GM21737 (cell line): ENCODE measurements around the gene FRMD5.

ENCODE experiments used
- ATAC-seq: cut with Tn5 transposase; IDR thresholded peaks from one replicate; pipeline ENCODE4 v1.9.1; 2021; ENCODE audit warnings: mild to moderate bottlenecking, moderate library complexity; ENCODE audit not compliant: unreplicated experiment

The FRMD5 gene

GRCh38 chr15:44163370-44163769 is 31.7 kb downstream of the FRMD5 start:
- no peak for ATAC-seq

DNA sequence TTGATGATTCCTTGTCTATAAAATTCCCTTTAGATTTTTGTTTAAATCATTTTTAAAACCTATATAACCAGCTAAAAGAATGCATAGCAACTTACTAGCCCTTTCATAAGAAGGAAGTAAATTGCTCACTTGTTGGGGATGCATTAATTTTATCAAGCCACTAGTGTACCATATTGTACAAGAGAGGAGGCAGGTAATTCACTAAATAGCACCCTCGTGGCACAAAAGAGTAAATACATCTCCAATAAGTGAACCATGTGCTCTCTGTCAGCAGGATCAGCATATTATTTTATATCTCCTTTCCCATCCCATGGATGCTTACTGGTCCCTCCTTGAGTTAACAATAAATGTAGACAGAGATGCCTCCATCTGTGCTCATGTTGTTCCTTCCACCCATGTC is 34.3 kb downstream of the FRMD5 start:
- no peak for ATAC-seq

DNA sequence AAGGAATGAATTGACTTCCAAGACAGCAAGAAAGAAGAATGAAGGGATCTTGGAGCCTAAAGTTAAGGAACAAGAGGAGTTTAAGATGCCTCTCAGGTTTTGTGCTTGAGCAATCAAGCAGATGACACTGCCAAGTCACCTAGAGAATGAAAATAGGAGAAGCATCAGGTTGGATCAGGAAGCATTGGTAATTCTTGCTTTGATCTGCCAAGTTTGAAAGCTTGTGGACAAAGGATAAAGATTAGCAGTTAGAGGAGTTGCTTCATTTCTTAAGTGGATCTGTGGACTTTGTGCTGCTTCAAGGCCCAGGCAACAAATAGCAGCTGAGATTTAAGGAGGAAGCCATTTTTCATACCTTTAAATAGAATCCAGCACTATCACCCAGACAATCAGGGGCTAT is 35.6 kb downstream of the FRMD5 start:
- no peak for ATAC-seq

DNA sequence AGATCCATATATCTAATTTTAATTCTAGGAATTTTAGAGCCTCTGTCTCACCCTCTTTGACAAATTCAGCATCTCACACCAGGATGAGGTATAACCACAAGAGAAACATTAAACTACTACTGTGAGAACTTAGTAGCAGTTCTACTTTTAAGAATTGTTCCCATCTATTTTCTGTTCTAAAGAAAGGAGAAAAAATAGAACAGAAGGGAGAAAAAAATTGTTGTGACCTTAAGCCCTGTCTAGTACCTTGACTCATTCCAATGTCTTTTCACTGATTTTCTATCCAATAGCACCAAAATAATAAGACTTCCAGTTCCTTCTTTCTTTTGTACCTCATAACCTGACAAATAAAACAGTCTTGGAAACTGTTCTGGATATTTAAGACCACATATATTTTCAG is 37.0 kb downstream of the FRMD5 start:
- ATAC-seq, result no peak

GRCh38 chr15:44157679-44158078 is 37.4 kb downstream of the FRMD5 start:
- no peak for ATAC-seq

DNA sequence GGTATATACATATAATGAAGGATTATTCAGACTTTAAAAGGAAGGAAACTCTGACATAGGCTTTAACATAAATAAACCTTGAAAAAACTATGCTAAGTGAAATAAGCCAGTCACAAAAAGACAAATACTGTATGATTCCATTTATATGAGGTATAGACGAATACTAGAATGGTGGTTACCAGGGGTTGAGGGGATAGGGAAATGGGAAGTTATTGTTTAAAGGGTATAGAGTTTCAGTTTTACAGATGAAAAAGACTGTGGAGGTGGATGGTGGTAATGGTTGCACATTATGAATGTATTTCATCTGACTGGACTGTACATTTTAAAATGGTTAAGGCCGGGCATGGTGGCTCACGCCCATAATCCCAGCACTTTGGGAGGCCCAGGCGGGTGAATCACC is 41.7 kb downstream of the FRMD5 start:
- ATAC-seq, result no peak

GRCh38 chr15:44149224-44149623 is 45.8 kb downstream of the FRMD5 start:
- ATAC-seq, result no peak

- no peak for ATAC-seq
Measured at GRCh38 chr15:44148580-44148979, 46.5 kb downstream of the FRMD5 start.

DNA sequence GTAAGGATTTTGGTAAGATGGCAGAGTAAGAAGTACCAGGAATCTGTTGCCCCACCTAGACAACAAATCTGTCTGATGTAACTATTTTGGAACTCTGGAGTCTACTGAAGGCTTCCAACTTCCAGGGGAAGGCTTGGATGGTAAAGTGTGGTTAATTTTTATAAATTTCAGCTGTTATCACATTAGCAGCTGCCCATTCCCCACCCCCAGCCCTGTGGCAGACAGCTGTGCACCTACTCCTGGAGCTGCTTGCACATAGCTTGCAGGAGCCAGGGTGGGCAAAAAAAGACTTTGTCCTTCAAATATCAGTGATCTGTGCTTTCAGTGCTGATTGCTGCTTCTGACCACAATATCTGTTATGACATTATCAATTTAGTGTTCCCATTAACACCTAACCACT is 47.4 kb downstream of the FRMD5 start:
- ATAC-seq, result no peak

GRCh38 chr15:44145495-44145894 is 49.6 kb downstream of the FRMD5 start:
- ATAC-seq, result no peak

DNA sequence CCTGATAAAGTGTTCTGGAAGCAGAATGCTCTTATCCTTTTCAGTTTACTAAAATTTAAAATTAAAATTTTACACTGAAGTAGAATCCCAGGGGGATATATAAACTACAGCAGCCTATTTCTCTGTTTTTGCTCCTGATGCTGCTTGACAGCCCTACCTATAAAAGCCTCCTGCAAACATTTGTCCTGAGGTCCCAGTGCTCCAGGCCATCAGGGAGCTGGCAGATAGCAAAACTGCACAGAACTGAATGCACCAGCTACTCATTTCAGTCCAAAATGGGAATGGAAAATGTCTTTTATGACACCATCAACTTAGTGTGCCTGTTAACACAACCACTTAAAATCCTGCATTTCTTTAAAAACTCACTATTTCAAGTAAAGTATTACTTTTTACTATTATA is 50.1 kb downstream of the FRMD5 start:
- ATAC-seq, result no peak

- no peak for ATAC-seq
Measured at GRCh38 chr15:44144184-44144583, 50.9 kb downstream of the FRMD5 start.

- ATAC-seq, result no peak
Measured at GRCh38 chr15:44137750-44138149, 57.3 kb downstream of the FRMD5 start.

DNA sequence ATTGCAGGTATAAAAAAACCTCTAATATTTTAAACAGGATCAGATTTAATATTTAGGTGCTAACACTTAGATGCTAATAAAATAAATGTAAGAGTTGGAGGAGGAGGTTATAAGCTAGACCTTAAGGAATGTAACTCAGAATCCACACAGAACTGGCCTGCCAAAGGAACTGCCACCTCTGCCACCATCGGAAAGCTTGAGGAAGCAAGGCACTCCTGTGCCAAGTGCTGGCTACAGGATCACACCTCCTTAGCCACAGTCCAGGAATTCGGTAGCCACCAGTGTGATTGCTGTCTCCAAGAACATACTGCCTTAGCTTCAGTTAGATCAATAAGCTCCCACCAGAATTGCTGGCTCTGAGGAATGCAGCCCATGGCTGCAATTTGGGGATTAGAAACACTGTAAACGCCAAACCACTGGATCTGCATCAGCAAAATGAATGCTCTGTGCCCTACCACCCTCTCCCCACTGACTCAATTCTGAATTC is 58.0 kb downstream of the FRMD5 start:
- ATAC-seq, result no peak

GRCh38 chr15:44132057-44132456 is 63.0 kb downstream of the FRMD5 start:
- no peak for ATAC-seq

DNA sequence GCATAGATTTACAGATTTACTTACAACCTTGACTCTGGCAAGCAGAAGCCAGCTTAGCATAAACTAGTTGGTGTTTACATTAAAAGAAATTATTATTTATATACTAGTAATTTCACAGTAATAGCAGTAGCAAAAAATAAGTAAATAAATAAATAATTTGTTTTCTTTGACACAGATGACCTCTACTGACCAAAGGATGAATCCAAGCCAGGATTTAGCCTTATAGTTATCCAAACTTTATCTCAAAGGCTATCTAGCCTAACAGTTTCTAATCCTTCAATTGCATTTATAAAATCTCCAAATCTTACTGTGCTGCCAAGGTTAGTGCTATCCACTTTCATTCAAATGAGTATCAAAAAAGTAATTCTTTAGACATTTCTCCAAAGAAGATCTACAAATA is 64.3 kb downstream of the FRMD5 start:
- ATAC-seq, result no peak

DNA sequence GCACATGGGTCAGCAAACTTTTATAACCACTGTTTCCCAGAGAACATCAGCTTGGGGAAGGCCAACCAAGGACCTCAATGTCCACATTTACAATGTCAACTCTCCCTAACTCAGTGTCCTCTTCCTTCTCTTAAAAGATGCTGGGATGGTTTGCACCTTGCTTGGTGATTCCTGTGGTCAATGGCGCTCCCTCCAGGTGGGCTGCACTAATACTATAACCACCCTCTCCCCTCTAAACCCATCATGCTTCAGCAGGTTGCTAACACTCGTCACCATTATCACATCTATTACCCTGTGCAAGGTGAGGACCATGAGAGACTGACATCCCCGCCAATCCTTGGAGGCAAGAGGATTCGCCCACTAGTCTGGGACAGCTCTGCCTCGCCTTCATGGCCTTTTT is 65.2 kb downstream of the FRMD5 start:
- no peak for ATAC-seq

DNA sequence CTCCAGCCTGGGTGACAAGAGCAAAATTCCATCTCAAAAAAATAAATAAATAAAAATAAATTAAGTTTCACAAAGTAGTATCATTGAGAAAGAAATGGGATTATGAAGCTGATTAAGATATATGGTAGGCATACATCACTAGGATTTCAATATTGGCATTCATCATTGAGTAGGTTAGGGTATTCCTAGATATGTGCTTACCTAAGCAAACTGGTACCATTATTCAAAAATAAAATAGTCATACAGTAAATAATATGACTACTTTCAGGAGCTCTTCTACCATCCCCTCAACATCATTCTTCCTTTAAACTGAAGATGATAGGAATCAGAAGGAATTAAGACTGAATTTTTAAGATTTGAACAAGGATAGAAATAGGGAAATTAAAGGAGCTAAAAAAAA is 66.6 kb downstream of the FRMD5 start:
- no peak for ATAC-seq

GRCh38 chr15:44125879-44126278 is 69.2 kb downstream of the FRMD5 start:
- no peak for ATAC-seq

DNA sequence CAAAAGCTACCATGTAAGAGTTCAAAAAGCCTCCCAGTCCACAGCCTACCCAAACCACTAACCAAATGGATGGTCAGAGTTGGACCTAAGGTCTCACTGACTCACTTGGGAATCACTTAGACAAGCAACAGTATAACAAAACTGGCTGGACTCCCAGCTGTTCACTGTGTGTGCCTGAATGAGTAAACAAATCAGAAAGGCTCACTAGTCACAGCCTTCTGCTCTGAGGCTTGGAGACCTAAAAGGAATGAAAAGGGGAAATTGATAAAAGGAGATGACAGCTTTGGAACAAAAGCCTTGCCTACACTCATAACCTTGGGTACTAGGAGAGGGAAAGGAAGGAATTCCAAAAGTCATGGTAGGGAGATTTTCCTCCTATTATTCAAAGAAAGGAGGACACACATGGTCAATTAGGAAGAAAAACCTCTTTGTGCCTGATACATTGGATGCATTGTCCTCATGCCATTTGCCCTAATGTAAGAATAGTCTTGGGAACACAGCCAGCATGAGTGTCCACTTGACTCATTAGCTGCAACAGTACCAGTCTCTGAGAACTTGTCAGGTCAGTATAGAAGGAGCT is 92.3 kb downstream of the FRMD5 start:
- no peak for ATAC-seq

DNA sequence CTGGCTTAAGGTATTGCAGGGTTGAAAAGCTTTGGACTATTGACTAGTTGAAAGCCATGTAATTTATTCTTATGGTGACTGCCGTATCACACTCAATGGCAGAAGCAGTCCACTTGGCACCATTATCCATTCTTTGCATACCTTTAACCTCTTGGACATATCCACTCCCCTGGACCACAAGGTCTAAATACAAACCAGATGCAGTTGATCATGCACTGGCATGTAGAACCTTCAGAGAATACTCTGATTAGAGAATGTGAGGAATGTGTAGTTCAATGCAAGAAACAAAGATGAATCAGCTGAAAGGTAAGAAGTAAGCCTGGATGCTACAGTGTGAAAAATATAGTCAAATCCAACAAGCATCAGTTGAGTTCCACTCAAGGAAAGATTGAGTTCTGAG is 93.1 kb downstream of the FRMD5 start:
- no peak for ATAC-seq

DNA sequence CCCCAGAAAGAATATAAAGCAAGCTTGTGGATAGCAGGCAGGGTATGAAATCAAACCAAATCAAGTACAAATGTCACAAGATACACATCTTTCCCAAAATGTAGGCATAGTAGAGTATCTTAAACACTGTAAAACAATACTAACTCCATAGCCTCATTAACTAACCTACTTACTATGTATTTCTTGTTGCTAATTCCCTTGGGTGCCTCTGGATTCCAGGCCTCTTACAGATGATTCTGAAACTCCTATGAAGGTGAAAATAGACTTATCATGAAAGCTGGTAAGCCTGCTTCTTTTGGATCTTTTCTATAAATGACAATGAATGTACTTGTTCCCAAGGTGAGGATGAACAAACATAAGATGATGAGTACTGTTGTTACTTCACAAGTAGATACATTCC is 93.8 kb downstream of the FRMD5 start:
- no peak for ATAC-seq

GRCh38 chr15:44099671-44100070 is 95.4 kb downstream of the FRMD5 start:
- no peak for ATAC-seq
